ENCODE results near the gene RRP8. TPM values are rescaled to one million over a fixed set of nuclear protein-coding genes. Genes with fewer than 3 reads are reported as not detected.

Gene RRP8
- total RNA-seq, 1 donor = 7.2 TPM

- Histone ChIP-seq H3K79me2 (ENCODE audit: insufficient read depth, low read length) (peaks cover 47% of the 10 kb centered on the region), H3K4me1 (ENCODE audit: insufficient read depth, low read length) (peaks cover 44% of the 10 kb centered on the region)
Measured at GRCh38 chr11:6614446-6614845, 11.0 kb upstream of the RRP8 start.

GRCh38 chr11:6613496-6613895, 10.1 kb upstream of the RRP8 start:
- H3K4me3 ChIP-seq (ENCODE audit: insufficient read depth, low read length) = no peak overlapping the region
- no peaks in the 10 kb centered on the region for H3K27me3 ChIP-seq (ENCODE audit: insufficient read depth, low read length)
- H4K20me1 ChIP-seq (ENCODE audit: insufficient read depth, low read length) = peaks cover 12% of the 10 kb centered on the region
- peaks cover 51% of the 10 kb centered on the region for H3K4me1 ChIP-seq (ENCODE audit: insufficient read depth, low read length)
- H3K79me2 ChIP-seq (ENCODE audit: insufficient read depth, low read length) = peaks cover 49% of the 10 kb centered on the region
- H3K36me3 ChIP-seq (ENCODE audit: insufficient read depth, low read length) = peaks cover 56% of the 10 kb centered on the region
- no peaks in the 10 kb centered on the region for H3K9me3 ChIP-seq (ENCODE audit: low read depth, low read length)
- DNase-seq (ENCODE audit: insufficient read length, low spot score, missing footprints) = no peak
- no peak overlapping the region for H2AFZ ChIP-seq (ENCODE audit: low read length)
- H3K27ac ChIP-seq (ENCODE audit: low read depth, low read length) = peak overlapping the region; percentile 93
- TF ChIP-seq CTCF (IDR thresholded peaks at IDR 0.05; ENCODE audit: extremely low read depth, low read depth, low read length) = no peak
- H3K4me2 ChIP-seq (ENCODE audit: insufficient read depth, low read length) = no peak overlapping the region

More at GRCh38 chr11:6614446-6614845, 11.0 kb upstream of the RRP8 start:
- H3K9me3 ChIP-seq (ENCODE audit: low read depth, low read length) = no peaks in the 10 kb centered on the region
- no peak for DNase-seq (ENCODE audit: insufficient read length, low spot score, missing footprints)
- no peak for TF ChIP-seq CTCF (IDR thresholded peaks at IDR 0.05; ENCODE audit: extremely low read depth, low read depth, low read length)
- peaks cover 12% of the 10 kb centered on the region for H4K20me1 ChIP-seq (ENCODE audit: insufficient read depth, low read length)
- no peak overlapping the region for H3K4me2 ChIP-seq (ENCODE audit: insufficient read depth, low read length)
- no peak overlapping the region for H3K4me3 ChIP-seq (ENCODE audit: insufficient read depth, low read length)
- peaks cover 46% of the 10 kb centered on the region for H3K36me3 ChIP-seq (ENCODE audit: insufficient read depth, low read length)
- H3K27ac ChIP-seq (ENCODE audit: low read depth, low read length) = no peak overlapping the region
- no peaks in the 10 kb centered on the region for H3K27me3 ChIP-seq (ENCODE audit: insufficient read depth, low read length)
- H2AFZ ChIP-seq (ENCODE audit: low read length) = no peak overlapping the region

- TF ChIP-seq CTCF (IDR thresholded peaks at IDR 0.05; ENCODE audit: extremely low read depth, low read depth, low read length) = peak; percentile 47
- H4K20me1 ChIP-seq (ENCODE audit: insufficient read depth, low read length) = peaks cover 12% of the 10 kb centered on the region
- peak within 1 kb of the TSS; percentile 89 for H2AFZ ChIP-seq (ENCODE audit: low read length)
- H3K36me3 ChIP-seq (ENCODE audit: insufficient read depth, low read length) = peaks cover 65% of the 10 kb centered on the region
- H3K4me3 ChIP-seq (ENCODE audit: insufficient read depth, low read length) = peak within 1 kb of the TSS; percentile 78
- H3K27me3 ChIP-seq (ENCODE audit: insufficient read depth, low read length) = no peaks in the 10 kb centered on the region
- H3K27ac ChIP-seq (ENCODE audit: low read depth, low read length) = peak within 1 kb of the TSS; percentile 93
- no peaks in the 10 kb centered on the region for H3K9me3 ChIP-seq (ENCODE audit: low read depth, low read length)
- peak; percentile 98 for DNase-seq (ENCODE audit: insufficient read length, low spot score, missing footprints)
- peak within 1 kb of the TSS; percentile 99 for H3K4me2 ChIP-seq (ENCODE audit: insufficient read depth, low read length)
- peaks cover 52% of the 10 kb centered on the region for H3K4me1 ChIP-seq (ENCODE audit: insufficient read depth, low read length)
- peaks cover 53% of the 10 kb centered on the region for H3K79me2 ChIP-seq (ENCODE audit: insufficient read depth, low read length)
Measured at GRCh38 chr11:6612213-6613041, 9.0 kb upstream of the RRP8 start, which contains the start of gene TAF10. Gene TAF10, minus strand, starts transcription at chr11:6612216. Its CDS starts 27 bp downstream, at chr11:6612189.

GRCh38 chr11:6611963-6612212, 8.5 kb upstream of the RRP8 start:
- Histone ChIP-seq H3K79me2 (ENCODE audit: insufficient read depth, low read length) (peaks cover 48% of the 10 kb centered on the region), H3K4me1 (ENCODE audit: insufficient read depth, low read length) (peaks cover 52% of the 10 kb centered on the region), H3K4me2 (ENCODE audit: insufficient read depth, low read length) (peak overlapping the region; percentile 99), H4K20me1 (ENCODE audit: insufficient read depth, low read length) (peaks cover 12% of the 10 kb centered on the region), H2AFZ (ENCODE audit: low read length) (no peak overlapping the region), H3K9me3 (ENCODE audit: low read depth, low read length) (no peaks in the 10 kb centered on the region), H3K36me3 (ENCODE audit: insufficient read depth, low read length) (peaks cover 65% of the 10 kb centered on the region), H3K27me3 (ENCODE audit: insufficient read depth, low read length) (no peaks in the 10 kb centered on the region), H3K27ac (ENCODE audit: low read depth, low read length) (peak overlapping the region; percentile 65), H3K4me3 (ENCODE audit: insufficient read depth, low read length) (peak overlapping the region; percentile 78)
- no peak for TF ChIP-seq CTCF (IDR thresholded peaks at IDR 0.05; ENCODE audit: extremely low read depth, low read depth, low read length)
- DNase-seq (ENCODE audit: insufficient read length, low spot score, missing footprints) = no peak
